ENCODE results near the gene PYCR2.
"Not testable (repeated sequence)": the region's sequence is repeated elsewhere in the genome, so short reads cannot be mapped to it uniquely, and the experiment has no call there.

The PYCR2 gene
- total RNA-seq = 18.5 to 24.4 (median 22.1) reads per million in 3 donors

- Histone ChIP-seq H3K4me1 (ENCODE audit: control insufficient read depth, insufficient read depth, low read length, poor library complexity, severe bottlenecking) (peaks cover 17% of the 10 kb centered on the region), H3K36me3 (ENCODE audit: control insufficient read depth, insufficient read depth, low read length) (peaks cover 26% of the 10 kb centered on the region), H3K9me3 (ENCODE audit: control insufficient read depth, low read length) (no peaks in the 10 kb centered on the region), H3K4me3 (ENCODE audit: insufficient read depth, low read depth, low read length, poor library complexity, severe bottlenecking) (peak within 1 kb of the TSS; percentile 96), H3K27ac (ENCODE audit: insufficient read depth, low read length, poor library complexity, severe bottlenecking) (peak within 1 kb of the TSS; percentile 87), H3K27me3 (replicated peaks; ENCODE audit: control insufficient read depth, insufficient read depth, low read length, poor library complexity, severe bottlenecking) (no peaks in the 10 kb centered on the region)
- DNase-seq = peak; percentile 90 to 93 (median 92)
Measured at GRCh38 chr1:225923692-225924555, at the start of gene PYCR2. TSS of gene PYCR2 (minus strand) at chr1:225924250. CDS start at chr1:225924110, 140 bp downstream.

- H3K4me1 ChIP-seq (ENCODE audit: control insufficient read depth, insufficient read depth, low read length, poor library complexity, severe bottlenecking) = no peaks in the 10 kb centered on the region
- H3K36me3 ChIP-seq (ENCODE audit: control insufficient read depth, insufficient read depth, low read length) = no peaks in the 10 kb centered on the region
- no peak overlapping the region for H3K27ac ChIP-seq (ENCODE audit: insufficient read depth, low read length, poor library complexity, severe bottlenecking)
- no peaks in the 10 kb centered on the region for H3K9me3 ChIP-seq (ENCODE audit: control insufficient read depth, low read length)
- H3K4me3 ChIP-seq (ENCODE audit: insufficient read depth, low read depth, low read length, poor library complexity, severe bottlenecking) = no peak overlapping the region
- no peak for DNase-seq
- no peaks in the 10 kb centered on the region for H3K27me3 ChIP-seq (replicated peaks; ENCODE audit: control insufficient read depth, insufficient read depth, low read length, poor library complexity, severe bottlenecking)
Measured at GRCh38 chr1:225973158-225973557, 49.1 kb upstream of the PYCR2 start.

GRCh38 chr1:225972344-225973152, 48.5 kb upstream of the PYCR2 start:
- no peak for DNase-seq
- Histone ChIP-seq H3K9me3 (ENCODE audit: control insufficient read depth, low read length) (no peaks in the 10 kb centered on the region), H3K36me3 (ENCODE audit: control insufficient read depth, insufficient read depth, low read length) (no peaks in the 10 kb centered on the region), H3K27me3 (replicated peaks; ENCODE audit: control insufficient read depth, insufficient read depth, low read length, poor library complexity, severe bottlenecking) (no peaks in the 10 kb centered on the region), H3K4me1 (ENCODE audit: control insufficient read depth, insufficient read depth, low read length, poor library complexity, severe bottlenecking) (no peaks in the 10 kb centered on the region), H3K4me3 (ENCODE audit: insufficient read depth, low read depth, low read length, poor library complexity, severe bottlenecking) (no peak overlapping the region), H3K27ac (ENCODE audit: insufficient read depth, low read length, poor library complexity, severe bottlenecking) (no peak overlapping the region)

- H3K4me3 ChIP-seq (ENCODE audit: insufficient read depth, low read depth, low read length, poor library complexity, severe bottlenecking); H3K4me1 ChIP-seq (ENCODE audit: control insufficient read depth, insufficient read depth, low read length, poor library complexity, severe bottlenecking); DNase-seq; H3K36me3 ChIP-seq (ENCODE audit: control insufficient read depth, insufficient read depth, low read length); H3K27me3 ChIP-seq (replicated peaks; ENCODE audit: control insufficient read depth, insufficient read depth, low read length, poor library complexity, severe bottlenecking); H3K9me3 ChIP-seq (ENCODE audit: control insufficient read depth, low read length); H3K27ac ChIP-seq (ENCODE audit: insufficient read depth, low read length, poor library complexity, severe bottlenecking): not testable (repeated sequence)
Measured at GRCh38 chr1:225970592-225971157, 46.6 kb upstream of the PYCR2 start.

- DNase-seq; H3K36me3 ChIP-seq (ENCODE audit: control insufficient read depth, insufficient read depth, low read length); H3K4me3 ChIP-seq (ENCODE audit: insufficient read depth, low read depth, low read length, poor library complexity, severe bottlenecking); H3K9me3 ChIP-seq (ENCODE audit: control insufficient read depth, low read length); H3K27me3 ChIP-seq (replicated peaks; ENCODE audit: control insufficient read depth, insufficient read depth, low read length, poor library complexity, severe bottlenecking); H3K4me1 ChIP-seq (ENCODE audit: control insufficient read depth, insufficient read depth, low read length, poor library complexity, severe bottlenecking); H3K27ac ChIP-seq (ENCODE audit: insufficient read depth, low read length, poor library complexity, severe bottlenecking): not testable (repeated sequence)
Measured at GRCh38 chr1:225969751-225970150, 45.7 kb upstream of the PYCR2 start.

- Histone ChIP-seq H3K4me1 (ENCODE audit: control insufficient read depth, insufficient read depth, low read length, poor library complexity, severe bottlenecking) (no peaks in the 10 kb centered on the region), H3K9me3 (ENCODE audit: control insufficient read depth, low read length) (no peaks in the 10 kb centered on the region), H3K4me3 (ENCODE audit: insufficient read depth, low read depth, low read length, poor library complexity, severe bottlenecking) (no peak overlapping the region), H3K27me3 (replicated peaks; ENCODE audit: control insufficient read depth, insufficient read depth, low read length, poor library complexity, severe bottlenecking) (no peaks in the 10 kb centered on the region), H3K27ac (ENCODE audit: insufficient read depth, low read length, poor library complexity, severe bottlenecking) (no peak overlapping the region), H3K36me3 (ENCODE audit: control insufficient read depth, insufficient read depth, low read length) (no peaks in the 10 kb centered on the region)
- DNase-seq = no peak
Measured at GRCh38 chr1:225965231-225965630, 41.2 kb upstream of the PYCR2 start.

- H3K4me3 ChIP-seq (ENCODE audit: insufficient read depth, low read depth, low read length, poor library complexity, severe bottlenecking) = no peak overlapping the region
- H3K9me3 ChIP-seq (ENCODE audit: control insufficient read depth, low read length) = no peaks in the 10 kb centered on the region
- no peaks in the 10 kb centered on the region for H3K4me1 ChIP-seq (ENCODE audit: control insufficient read depth, insufficient read depth, low read length, poor library complexity, severe bottlenecking)
- H3K27me3 ChIP-seq (replicated peaks; ENCODE audit: control insufficient read depth, insufficient read depth, low read length, poor library complexity, severe bottlenecking) = no peaks in the 10 kb centered on the region
- no peaks in the 10 kb centered on the region for H3K36me3 ChIP-seq (ENCODE audit: control insufficient read depth, insufficient read depth, low read length)
- DNase-seq = no peak
- H3K27ac ChIP-seq (ENCODE audit: insufficient read depth, low read length, poor library complexity, severe bottlenecking) = no peak overlapping the region
Measured at GRCh38 chr1:225963735-225964530, 39.9 kb upstream of the PYCR2 start.

- no peaks in the 10 kb centered on the region for H3K4me1 ChIP-seq (ENCODE audit: control insufficient read depth, insufficient read depth, low read length, poor library complexity, severe bottlenecking)
- no peak overlapping the region for H3K4me3 ChIP-seq (ENCODE audit: insufficient read depth, low read depth, low read length, poor library complexity, severe bottlenecking)
- DNase-seq = peak; percentile 8 to 25 (median 16)
- H3K36me3 ChIP-seq (ENCODE audit: control insufficient read depth, insufficient read depth, low read length) = no peaks in the 10 kb centered on the region
- H3K27me3 ChIP-seq (replicated peaks; ENCODE audit: control insufficient read depth, insufficient read depth, low read length, poor library complexity, severe bottlenecking) = no peaks in the 10 kb centered on the region
- H3K9me3 ChIP-seq (ENCODE audit: control insufficient read depth, low read length) = no peaks in the 10 kb centered on the region
- no peak overlapping the region for H3K27ac ChIP-seq (ENCODE audit: insufficient read depth, low read length, poor library complexity, severe bottlenecking)
Measured at GRCh38 chr1:225962440-225962975, 38.5 kb upstream of the PYCR2 start.

GRCh38 chr1:225961659-225962439, 37.8 kb upstream of the PYCR2 start:
- Histone ChIP-seq H3K36me3 (ENCODE audit: control insufficient read depth, insufficient read depth, low read length) (no peaks in the 10 kb centered on the region), H3K27me3 (replicated peaks; ENCODE audit: control insufficient read depth, insufficient read depth, low read length, poor library complexity, severe bottlenecking) (no peaks in the 10 kb centered on the region), H3K9me3 (ENCODE audit: control insufficient read depth, low read length) (no peaks in the 10 kb centered on the region), H3K27ac (ENCODE audit: insufficient read depth, low read length, poor library complexity, severe bottlenecking) (no peak overlapping the region), H3K4me1 (ENCODE audit: control insufficient read depth, insufficient read depth, low read length, poor library complexity, severe bottlenecking) (no peaks in the 10 kb centered on the region), H3K4me3 (ENCODE audit: insufficient read depth, low read depth, low read length, poor library complexity, severe bottlenecking) (no peak overlapping the region)
- no peak for DNase-seq
